K562 (cell line): Measurements from ENCODE around the gene SBNO1. TPM values are rescaled to one million over a fixed set of nuclear protein-coding genes. Genes with fewer than 3 reads are reported as not detected.
A peak's percentile ranks its signal among the peaks of the same experiment; 100 is the strongest.

Experiments used
- ATF7 ChIP-seq: fragments of 450-650 bp; IDR thresholded peaks from 2 replicates; pipeline ENCODE4 v1.7.1; 2014; ENCODE audit warnings: mild to moderate bottlenecking, moderate library complexity
- BHLHE40 ChIP-seq: IDR thresholded peaks from 2 replicates; pipeline ENCODE4 v1.6.1; 2011; ENCODE audit warnings: low read length, improper control_type of control experiment
- CXXC5 ChIP-seq: fragments of 250-450 bp; sonication (Bioruptor Pico); IDR thresholded peaks from 2 replicates; pipeline ENCODE4 v1.8.0; 2022; ENCODE audit warnings: inconsistent platforms, mild to moderate bottlenecking, moderate library complexity
- FOXA3 ChIP-seq, 2 experiments: fragments of 450-650 bp in 1 of 2; sonication (generic) in 1 of 2; formaldehyde crosslinking; IDR thresholded peaks in 1 of 2; conservative IDR thresholded peaks in 1 of 2; 2 replicates each; pipeline versions ENCODE4 v1.4.0 to v1.8.0; 2020 to 2022; ENCODE audit warnings: mild to moderate bottlenecking in 2 of 2, missing genetic modification reagents in 1 of 2
- FOXK1 ChIP-seq: sonication (generic); formaldehyde crosslinking; IDR thresholded peaks from 2 replicates; pipeline ENCODE4 v1.8.0; 2022; ENCODE audit warnings: missing genetic modification reagents, mild to moderate bottlenecking, borderline replicate concordance
- FUS ChIP-seq: fragments of 200-400 bp; formaldehyde crosslinking; optimal IDR thresholded peaks from 2 replicates; pipeline ENCODE3; 2017; ENCODE audit warnings: low read depth, low read length
- HNRNPH1 ChIP-seq: fragments of 200-400 bp; formaldehyde crosslinking; optimal IDR thresholded peaks from 2 replicates; pipeline ENCODE3; 2017; ENCODE audit warnings: low read depth, mild to moderate bottlenecking, low read length, moderate library complexity
- KDM2B ChIP-seq: fragments of 250-450 bp; sonication (Bioruptor Pico); IDR thresholded peaks from 2 replicates; pipeline ENCODE4 v1.8.0; 2021; ENCODE audit warnings: mild to moderate bottlenecking, moderate library complexity
- KLF16 ChIP-seq: IDR thresholded peaks from 2 replicates; pipeline ENCODE4 v1.6.1; 2016; ENCODE audit warnings: antibody characterized with exemption
- MECOM ChIP-seq: fragments of 250-450 bp; sonication (Bioruptor Pico); IDR thresholded peaks from 2 replicates; pipeline ENCODE4 v1.8.0; 2022; ENCODE audit warnings: inconsistent platforms
- MTA3 ChIP-seq: fragments of 450-650 bp; formaldehyde crosslinking; IDR thresholded peaks from 2 replicates; pipeline ENCODE4 v1.6.1; 2017; ENCODE audit warnings: mild to moderate bottlenecking, borderline replicate concordance
- NR1H2 ChIP-seq: sonication (generic); formaldehyde crosslinking; IDR thresholded peaks from 2 replicates; pipeline ENCODE4 v1.4.0; 2020; ENCODE audit warnings: mild to moderate bottlenecking, missing genetic modification reagents
- POLR2B ChIP-seq: fragments of 450-650 bp; IDR thresholded peaks from 2 replicates; pipeline ENCODE4 v1.6.1; 2018; ENCODE audit warnings: low read depth; ENCODE audit not compliant: partially characterized antibody
- RFX1 ChIP-seq: fragments of 450-650 bp; IDR thresholded peaks from 2 replicates; pipeline ENCODE4 v1.6.1; 2016; ENCODE audit warnings: mild to moderate bottlenecking, moderate library complexity
- SETDB1 ChIP-seq: IDR thresholded peaks from one replicate; pipeline ENCODE4 v1.6.1; 2012; ENCODE audit warnings: low read length, control low read depth, inconsistent platforms
- SPI1 ChIP-seq: IDR thresholded peaks from 2 replicates; pipeline ENCODE4 v1.6.1; 2011; ENCODE audit warnings: low read depth, low read length, control low read depth, borderline replicate concordance
- TAF9B ChIP-seq: fragments of 450-650 bp; IDR thresholded peaks from 2 replicates; pipeline ENCODE4 v1.6.1; 2018; ENCODE audit warnings: mild to moderate bottlenecking; ENCODE audit not compliant: partially characterized antibody
- U2AF2 ChIP-seq: fragments of 200-400 bp; formaldehyde crosslinking; optimal IDR thresholded peaks from 2 replicates; pipeline ENCODE3; 2017; ENCODE audit warnings: low read depth, mild to moderate bottlenecking, low read length
- ZKSCAN3 ChIP-seq: fragments of 250-450 bp; sonication (Bioruptor Pico); IDR thresholded peaks from 2 replicates; pipeline ENCODE4 v1.4.0; 2020
- ZNF311 ChIP-seq: fragments of 250-450 bp; sonication (Bioruptor Pico); IDR thresholded peaks from 2 replicates; pipeline ENCODE4 v1.4.0; 2020; ENCODE audit warnings: mild to moderate bottlenecking, moderate library complexity
- polyA plus RNA-seq, 8 experiments: library from polyadenylated mRNA; depleted of rRNA in 4 of 8; stranded (reverse) in 5 of 8; unstranded in 3 of 8; fragments of >200 nt; fragmentation: Nextera tagmentation in 2 of 8; fragmentation: Illumina TruSeq in 1 of 8; extraction: Ambion mirVana in 2 of 8; extraction: Trizol in 1 of 8; gene quantifications; 2 replicates each; pipeline versions ENCODE4 v1.2.1 to v1.2.3, GENCODE V29; 2011 to 2014; ENCODE audit warnings: inconsistent platforms in 1 of 8, missing spikeins in 1 of 8
- total RNA-seq, 7 experiments: library from RNA; depleted of rRNA in 6 of 7; stranded (reverse); fragments of >200 nt in 6 of 7; fragmentation: Illumina TruSeq in 2 of 7; extraction: Trizol in 2 of 7; gene quantifications; 2 replicates each; pipeline versions ENCODE4 v1.2.1 to v1.2.3, GENCODE V29; 2011 to 2021; ENCODE audit warnings: low replicate concordance in 1 of 7
- TF ChIP-seq, protein P1 (sequence below): fragments of 250-450 bp; sonication (Bioruptor Pico); IDR thresholded peaks from 2 replicates; pipeline ENCODE4 v1.5.0; 2020; ENCODE audit warnings: mild to moderate bottlenecking, borderline replicate concordance
- TF ChIP-seq, protein P2 (sequence below): sonication (generic); formaldehyde crosslinking; IDR thresholded peaks from 2 replicates; pipeline ENCODE4 v1.8.1; 2023; ENCODE audit warnings: mild to moderate bottlenecking, missing genetic modification reagents
- TF ChIP-seq, protein P3 (sequence below): IDR thresholded peaks from 2 replicates; pipeline ENCODE4 v1.6.1; 2011; ENCODE audit warnings: borderline replicate concordance, low read depth, mild to moderate bottlenecking, moderate library complexity, low read length; ENCODE audit not compliant: insufficient read depth, poor library complexity, severe bottlenecking

Gene SBNO1
- total and polyA plus RNA-seq, 9 of the 15 experiments (the other 6 are each of a cell fraction or from before 2014, with no cell fraction given) = 14.9 to 77.1 (median 35.9) TPM

GRCh38 chr12:123365025-123365917 is 624 bp upstream of the SBNO1 start (continued):
- TF ChIP-seq, protein P1, sequence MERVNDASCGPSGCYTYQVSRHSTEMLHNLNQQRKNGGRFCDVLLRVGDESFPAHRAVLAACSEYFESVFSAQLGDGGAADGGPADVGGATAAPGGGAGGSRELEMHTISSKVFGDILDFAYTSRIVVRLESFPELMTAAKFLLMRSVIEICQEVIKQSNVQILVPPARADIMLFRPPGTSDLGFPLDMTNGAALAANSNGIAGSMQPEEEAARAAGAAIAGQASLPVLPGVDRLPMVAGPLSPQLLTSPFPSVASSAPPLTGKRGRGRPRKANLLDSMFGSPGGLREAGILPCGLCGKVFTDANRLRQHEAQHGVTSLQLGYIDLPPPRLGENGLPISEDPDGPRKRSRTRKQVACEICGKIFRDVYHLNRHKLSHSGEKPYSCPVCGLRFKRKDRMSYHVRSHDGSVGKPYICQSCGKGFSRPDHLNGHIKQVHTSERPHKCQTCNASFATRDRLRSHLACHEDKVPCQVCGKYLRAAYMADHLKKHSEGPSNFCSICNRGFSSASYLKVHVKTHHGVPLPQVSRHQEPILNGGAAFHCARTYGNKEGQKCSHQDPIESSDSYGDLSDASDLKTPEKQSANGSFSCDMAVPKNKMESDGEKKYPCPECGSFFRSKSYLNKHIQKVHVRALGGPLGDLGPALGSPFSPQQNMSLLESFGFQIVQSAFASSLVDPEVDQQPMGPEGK (CRISPR knock-in tag) = no peak
- TF ChIP-seq SETDB1 (no peak), FUS (no peak), BHLHE40 (peak; percentile 78), FOXA3 (CRISPR knock-in tag; conservative IDR thresholded peaks at IDR 0.05 in 1 of 2, IDR thresholded peaks at IDR 0.05 in 1 of 2) (no peak), POLR2B (peak; percentile 84), ZKSCAN3 (CRISPR knock-in tag) (no peak), MECOM (CRISPR knock-in tag) (0 out of 2 replicates have a peak, but pooled peaks have one; percentile 27), U2AF2 (no peak), ZNF311 (CRISPR knock-in tag) (no peak), HNRNPH1 (no peak), SPI1 (no peak), RFX1 (peak; percentile 81), CXXC5 (CRISPR knock-in tag) (peak; percentile 62), TAF9B (peak; percentile 51), FOXK1 (CRISPR knock-in tag) (no peak), MTA3 (peak; percentile 75; the same call in 1 of the 2 replicates), KDM2B (no peak), NR1H2 (CRISPR knock-in tag) (peak; percentile 39; the same call in 1 of the 2 replicates), KLF16 (no peak), ATF7 (peak; percentile 62; the same call in 1 of the 2 replicates)
- TF ChIP-seq, protein P2, sequence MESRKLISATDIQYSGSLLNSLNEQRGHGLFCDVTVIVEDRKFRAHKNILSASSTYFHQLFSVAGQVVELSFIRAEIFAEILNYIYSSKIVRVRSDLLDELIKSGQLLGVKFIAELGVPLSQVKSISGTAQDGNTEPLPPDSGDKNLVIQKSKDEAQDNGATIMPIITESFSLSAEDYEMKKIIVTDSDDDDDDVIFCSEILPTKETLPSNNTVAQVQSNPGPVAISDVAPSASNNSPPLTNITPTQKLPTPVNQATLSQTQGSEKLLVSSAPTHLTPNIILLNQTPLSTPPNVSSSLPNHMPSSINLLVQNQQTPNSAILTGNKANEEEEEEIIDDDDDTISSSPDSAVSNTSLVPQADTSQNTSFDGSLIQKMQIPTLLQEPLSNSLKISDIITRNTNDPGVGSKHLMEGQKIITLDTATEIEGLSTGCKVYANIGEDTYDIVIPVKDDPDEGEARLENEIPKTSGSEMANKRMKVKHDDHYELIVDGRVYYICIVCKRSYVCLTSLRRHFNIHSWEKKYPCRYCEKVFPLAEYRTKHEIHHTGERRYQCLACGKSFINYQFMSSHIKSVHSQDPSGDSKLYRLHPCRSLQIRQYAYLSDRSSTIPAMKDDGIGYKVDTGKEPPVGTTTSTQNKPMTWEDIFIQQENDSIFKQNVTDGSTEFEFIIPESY (CRISPR knock-in tag) = peak; percentile 63
- TF ChIP-seq, protein P3, sequence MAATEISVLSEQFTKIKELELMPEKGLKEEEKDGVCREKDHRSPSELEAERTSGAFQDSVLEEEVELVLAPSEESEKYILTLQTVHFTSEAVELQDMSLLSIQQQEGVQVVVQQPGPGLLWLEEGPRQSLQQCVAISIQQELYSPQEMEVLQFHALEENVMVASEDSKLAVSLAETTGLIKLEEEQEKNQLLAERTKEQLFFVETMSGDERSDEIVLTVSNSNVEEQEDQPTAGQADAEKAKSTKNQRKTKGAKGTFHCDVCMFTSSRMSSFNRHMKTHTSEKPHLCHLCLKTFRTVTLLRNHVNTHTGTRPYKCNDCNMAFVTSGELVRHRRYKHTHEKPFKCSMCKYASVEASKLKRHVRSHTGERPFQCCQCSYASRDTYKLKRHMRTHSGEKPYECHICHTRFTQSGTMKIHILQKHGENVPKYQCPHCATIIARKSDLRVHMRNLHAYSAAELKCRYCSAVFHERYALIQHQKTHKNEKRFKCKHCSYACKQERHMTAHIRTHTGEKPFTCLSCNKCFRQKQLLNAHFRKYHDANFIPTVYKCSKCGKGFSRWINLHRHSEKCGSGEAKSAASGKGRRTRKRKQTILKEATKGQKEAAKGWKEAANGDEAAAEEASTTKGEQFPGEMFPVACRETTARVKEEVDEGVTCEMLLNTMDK = peak; percentile 90
